Activated T-helper 2 cell treated with anti-CD3 and anti-CD28 coated beads, Interferon-gamma antibody, Interleukin-2, Interleukin-4, amounts not matched to agents 10 μg/mL and 5 μg/mL and 100 μg/mL, durations not matched to agents 14 hours and 24 hours and 36 hours (primary cell): Measurements from ENCODE around the gene CCDC8. TPM values are rescaled to one million over a fixed set of nuclear protein-coding genes. Genes with fewer than 3 reads are reported as not detected.

Source experiments
- DNase-seq: peaks from one replicate; pipeline ENCODE4 v3.0.0; 2021; ENCODE audit warnings: low spot score
- H3K27ac Mint-ChIP-seq: one replicate; pipeline ENCODE4 v1.8.0; 2021; ENCODE audit warnings: mixed read lengths
- H3K27me3 Mint-ChIP-seq: one replicate; pipeline ENCODE4 v1.8.0; 2021; ENCODE audit warnings: low read depth, mixed read lengths
- H3K36me3 Mint-ChIP-seq: one replicate; pipeline ENCODE4 v1.8.0; 2021; ENCODE audit warnings: low read depth, mixed read lengths
- H3K4me1 Mint-ChIP-seq: one replicate; pipeline ENCODE4 v1.8.0; 2021; ENCODE audit warnings: low read depth, mixed read lengths
- H3K4me3 Mint-ChIP-seq: one replicate; pipeline ENCODE4 v1.8.0; 2021; ENCODE audit warnings: low read depth, mild to moderate bottlenecking, moderate library complexity, mixed read lengths
- H3K9me3 Mint-ChIP-seq: one replicate; pipeline ENCODE4 v1.8.0; 2021; ENCODE audit warnings: mixed read lengths
- intact Hi-C: fragments of 100-400 bp; cut with micrococcal nuclease; formaldehyde crosslinking; loops from one replicate; pipeline ENCODE4 v1.15.1; 2023
- total RNA-seq: library from RNA; stranded (reverse); gene quantifications from 2 replicates; pipeline ENCODE4 v1.2.3, GENCODE V29; 2022

Gene CCDC8
- total RNA-seq, 1 donor from 2014 or later: not detected

DNA sequence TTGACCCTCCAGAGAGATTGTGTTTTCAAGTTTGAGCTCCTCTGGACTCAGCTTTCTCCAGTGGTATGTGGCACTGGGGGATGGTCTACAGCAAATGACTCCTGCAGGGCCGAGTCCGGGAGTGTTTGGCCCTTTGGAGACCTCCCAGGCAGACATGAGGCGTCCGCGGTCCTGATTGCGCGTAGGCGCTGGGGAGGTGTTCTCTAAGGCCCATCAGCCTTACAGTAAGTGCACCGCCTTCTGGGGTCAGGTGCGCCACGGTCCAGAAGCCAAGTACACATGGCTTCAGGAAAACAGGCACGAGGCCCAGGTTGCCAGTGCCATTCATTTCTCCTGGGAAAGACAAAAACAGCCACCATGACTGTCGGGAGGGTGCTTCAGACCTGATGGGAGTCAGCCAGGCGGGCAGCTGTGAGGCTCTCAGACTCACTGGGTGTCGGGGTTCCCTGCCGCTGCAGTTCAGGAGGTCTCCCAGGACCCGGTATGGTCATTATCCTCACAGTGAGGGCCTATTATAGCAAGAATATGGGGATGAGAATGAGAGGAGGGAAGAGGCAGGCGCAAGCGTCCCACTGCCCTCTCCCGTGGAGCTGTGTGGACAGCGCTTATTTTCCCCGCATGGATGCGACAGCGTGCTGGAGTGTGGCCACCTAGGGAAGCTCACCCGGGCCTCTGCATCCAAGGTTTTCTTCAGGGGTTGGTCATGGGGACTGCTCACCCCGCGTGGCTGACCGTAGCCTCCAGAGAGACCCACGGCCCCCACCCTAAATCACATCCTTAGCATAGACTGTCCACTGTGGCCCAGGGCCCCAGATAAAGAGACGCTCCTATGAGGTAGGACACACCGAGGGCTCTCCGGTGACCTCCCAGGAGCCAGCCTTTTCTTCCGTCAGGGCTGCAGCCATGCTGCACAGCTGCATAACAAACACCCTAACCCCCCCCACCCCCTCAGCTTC is 21.8 kb downstream of the CCDC8 start:
- intact Hi-C loops: loop anchor here (10.0 kb wide), 1 partner anchor 107 kb away; no protein-coding TSS in a partner anchor
- Mint-ChIP-seq H3K4me3 (no peak overlapping the region), H3K9me3 (peaks cover 5% of the 10 kb centered on the region), H3K4me1 (peaks cover 4% of the 10 kb centered on the region), H3K27ac (no peak overlapping the region), H3K27me3 (no peaks in the 10 kb centered on the region), H3K36me3 (peaks cover 51% of the 10 kb centered on the region)
- no peak for DNase-seq

DNA sequence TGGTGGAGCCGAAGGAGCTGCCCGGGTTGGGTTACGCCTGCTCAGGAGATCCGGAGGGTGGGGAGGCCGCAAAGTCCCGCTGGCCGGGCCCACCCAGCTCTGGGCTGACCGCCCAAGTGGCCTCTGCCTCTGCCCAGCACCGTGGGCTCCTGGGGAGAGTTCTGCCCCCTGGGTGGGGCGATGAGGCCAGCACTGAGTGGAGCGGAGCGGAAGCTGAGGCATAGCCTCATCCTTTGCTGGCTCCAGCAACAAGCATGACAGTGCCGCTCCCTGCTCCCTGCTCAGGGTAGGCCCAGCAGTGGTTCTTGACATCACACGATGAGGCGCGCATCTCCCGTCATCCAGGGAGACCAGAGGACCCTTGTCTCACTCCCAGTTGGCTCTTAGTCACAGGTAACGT is 22.5 kb downstream of the CCDC8 start:
- no peaks in the 10 kb centered on the region for H3K27me3 Mint-ChIP-seq
- peaks cover 4% of the 10 kb centered on the region for H3K4me1 Mint-ChIP-seq
- DNase-seq: no peak
- no peak overlapping the region for H3K27ac Mint-ChIP-seq
- intact Hi-C loops: loop anchor here (10.0 kb wide), 1 partner anchor 106 kb away; no protein-coding TSS in a partner anchor
- peaks cover 5% of the 10 kb centered on the region for H3K9me3 Mint-ChIP-seq
- no peak overlapping the region for H3K4me3 Mint-ChIP-seq
- H3K36me3 Mint-ChIP-seq: peaks cover 55% of the 10 kb centered on the region

DNA sequence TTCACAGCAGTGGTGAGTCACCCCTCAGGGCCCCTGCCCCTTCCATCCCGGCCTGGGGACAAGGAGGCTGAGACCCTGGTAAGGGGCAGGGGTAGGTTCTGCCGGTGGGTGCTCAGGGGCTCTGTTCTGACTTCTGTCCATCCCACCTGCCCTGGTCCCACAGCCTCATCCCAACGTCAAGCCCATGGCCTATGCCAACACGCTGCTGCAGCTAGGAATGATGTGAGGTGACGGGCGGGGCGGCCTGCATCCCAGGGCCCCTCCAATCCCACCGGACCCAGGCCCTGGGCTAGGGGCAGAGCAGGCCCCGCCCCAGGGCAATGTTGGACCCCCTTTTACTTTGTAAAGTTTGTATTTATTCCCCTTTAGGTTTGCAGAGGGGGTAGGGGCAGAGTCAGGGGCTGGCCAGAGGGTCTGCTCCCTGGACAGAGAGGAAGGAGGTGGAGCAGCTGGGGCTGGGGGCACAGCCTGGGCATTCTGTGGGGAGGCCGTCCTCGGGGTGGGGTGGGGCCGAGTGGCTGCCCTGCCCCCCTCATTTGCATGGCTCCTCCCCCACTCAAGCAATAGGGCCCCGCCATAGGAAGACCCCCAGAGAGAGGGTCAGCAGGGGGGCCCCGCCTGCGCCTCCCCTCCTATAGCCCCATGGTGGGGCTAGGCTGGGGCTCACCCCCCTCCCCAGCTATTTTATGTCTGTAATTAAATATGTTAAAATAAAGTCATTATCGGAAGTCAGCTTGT is 23.1 kb downstream of the CCDC8 start:
- DNase-seq: no peak
- no peaks in the 10 kb centered on the region for H3K27me3 Mint-ChIP-seq
- H3K36me3 Mint-ChIP-seq: peaks cover 58% of the 10 kb centered on the region
- peaks cover 5% of the 10 kb centered on the region for H3K9me3 Mint-ChIP-seq
- intact Hi-C loops: loop anchor here (10.0 kb wide), 1 partner anchor 105 kb away; no protein-coding TSS in a partner anchor
- H3K4me1 Mint-ChIP-seq: peaks cover 4% of the 10 kb centered on the region
- H3K27ac Mint-ChIP-seq: no peak overlapping the region
- no peak overlapping the region for H3K4me3 Mint-ChIP-seq

GRCh38 chr19:46388311-46389095 is 24.9 kb downstream of the CCDC8 start:
- Mint-ChIP-seq H3K4me1 (no peaks in the 10 kb centered on the region), H3K9me3 (peaks cover 5% of the 10 kb centered on the region), H3K36me3 (peaks cover 73% of the 10 kb centered on the region), H3K27me3 (no peaks in the 10 kb centered on the region), H3K4me3 (no peak overlapping the region), H3K27ac (no peak overlapping the region)
- intact Hi-C loops: no loop called here
- no peak for DNase-seq

- Mint-ChIP-seq H3K36me3 (peaks cover 76% of the 10 kb centered on the region), H3K4me3 (no peak overlapping the region), H3K27ac (no peak overlapping the region), H3K27me3 (no peaks in the 10 kb centered on the region), H3K9me3 (peaks cover 5% of the 10 kb centered on the region), H3K4me1 (no peaks in the 10 kb centered on the region)
- intact Hi-C loops: no loop called here
- no peak for DNase-seq
Measured at GRCh38 chr19:46387713-46388130, 25.6 kb downstream of the CCDC8 start.

GRCh38 chr19:46386996-46387712 is 26.2 kb downstream of the CCDC8 start:
- DNase-seq: no peak
- Mint-ChIP-seq H3K27ac (no peak overlapping the region), H3K9me3 (peaks cover 5% of the 10 kb centered on the region), H3K27me3 (no peaks in the 10 kb centered on the region), H3K4me1 (no peaks in the 10 kb centered on the region), H3K36me3 (peaks cover 76% of the 10 kb centered on the region), H3K4me3 (no peak overlapping the region)
- intact Hi-C loops: no loop called here

GRCh38 chr19:46386151-46386550 is 27.2 kb downstream of the CCDC8 start:
- H3K27ac Mint-ChIP-seq: no peak overlapping the region
- H3K4me1 Mint-ChIP-seq: no peaks in the 10 kb centered on the region
- H3K4me3 Mint-ChIP-seq: no peak overlapping the region
- no peaks in the 10 kb centered on the region for H3K27me3 Mint-ChIP-seq
- intact Hi-C loops: no loop called here
- H3K9me3 Mint-ChIP-seq: peaks cover 5% of the 10 kb centered on the region
- DNase-seq: no peak
- H3K36me3 Mint-ChIP-seq: peaks cover 78% of the 10 kb centered on the region

DNA sequence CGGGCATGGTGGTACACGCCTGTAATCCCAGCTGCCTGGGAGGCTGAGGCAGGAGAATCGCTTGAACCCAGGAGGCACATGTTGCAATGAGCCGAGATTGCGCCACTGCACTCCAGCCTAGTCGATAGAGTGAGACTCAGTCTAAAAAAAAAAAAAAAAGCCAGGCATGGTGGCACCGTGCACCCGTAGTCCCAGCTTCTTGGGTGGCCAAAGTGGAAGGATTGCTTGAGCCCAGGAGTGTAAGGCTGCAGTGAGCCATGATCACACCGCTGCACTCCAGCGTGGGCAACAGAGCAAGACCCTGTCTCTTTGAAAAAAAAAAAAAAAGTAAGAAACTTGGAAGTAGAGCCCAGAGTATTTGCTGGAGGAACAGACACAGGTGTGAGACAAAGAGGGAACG is 27.7 kb downstream of the CCDC8 start:
- H3K9me3 Mint-ChIP-seq: peaks cover 5% of the 10 kb centered on the region
- H3K4me1 Mint-ChIP-seq: no peaks in the 10 kb centered on the region
- peaks cover 81% of the 10 kb centered on the region for H3K36me3 Mint-ChIP-seq
- H3K4me3 Mint-ChIP-seq: no peak overlapping the region
- intact Hi-C loops: no loop called here
- no peaks in the 10 kb centered on the region for H3K27me3 Mint-ChIP-seq
- no peak for DNase-seq
- H3K27ac Mint-ChIP-seq: no peak overlapping the region

DNA sequence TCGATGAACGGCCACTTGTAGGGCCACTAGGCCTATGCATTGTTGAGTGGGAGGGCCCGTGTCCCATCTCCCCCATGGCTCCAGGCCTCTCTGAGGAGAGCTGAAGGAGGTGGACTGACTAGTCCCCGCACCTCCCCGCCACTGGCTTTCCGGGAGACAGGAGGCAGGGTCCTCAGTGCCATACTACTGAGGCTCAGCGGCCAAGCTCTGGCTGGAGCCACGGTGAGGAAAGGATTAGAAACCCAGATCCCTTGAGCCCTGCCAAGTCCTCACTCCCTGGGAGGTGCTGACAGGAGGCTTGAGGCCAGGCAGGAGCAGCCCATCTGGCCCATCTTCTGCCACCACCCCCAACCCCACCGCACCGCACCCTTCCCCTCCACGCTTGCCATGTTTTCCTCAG is 29.0 kb downstream of the CCDC8 start:
- DNase-seq: no peak
- intact Hi-C loops: no loop called here
- Mint-ChIP-seq H3K27me3 (no peaks in the 10 kb centered on the region), H3K4me3 (no peak overlapping the region), H3K36me3 (peaks cover 85% of the 10 kb centered on the region), H3K9me3 (peaks cover 3% of the 10 kb centered on the region), H3K27ac (no peak overlapping the region), H3K4me1 (no peaks in the 10 kb centered on the region)

- no peaks in the 10 kb centered on the region for H3K4me1 Mint-ChIP-seq
- H3K27ac Mint-ChIP-seq: no peak overlapping the region
- peaks cover 84% of the 10 kb centered on the region for H3K36me3 Mint-ChIP-seq
- H3K27me3 Mint-ChIP-seq: no peaks in the 10 kb centered on the region
- no peak for DNase-seq
- H3K9me3 Mint-ChIP-seq: no peaks in the 10 kb centered on the region
- intact Hi-C loops: no loop called here
- no peak overlapping the region for H3K4me3 Mint-ChIP-seq
Measured at GRCh38 chr19:46383846-46384245, 29.5 kb downstream of the CCDC8 start.

DNA sequence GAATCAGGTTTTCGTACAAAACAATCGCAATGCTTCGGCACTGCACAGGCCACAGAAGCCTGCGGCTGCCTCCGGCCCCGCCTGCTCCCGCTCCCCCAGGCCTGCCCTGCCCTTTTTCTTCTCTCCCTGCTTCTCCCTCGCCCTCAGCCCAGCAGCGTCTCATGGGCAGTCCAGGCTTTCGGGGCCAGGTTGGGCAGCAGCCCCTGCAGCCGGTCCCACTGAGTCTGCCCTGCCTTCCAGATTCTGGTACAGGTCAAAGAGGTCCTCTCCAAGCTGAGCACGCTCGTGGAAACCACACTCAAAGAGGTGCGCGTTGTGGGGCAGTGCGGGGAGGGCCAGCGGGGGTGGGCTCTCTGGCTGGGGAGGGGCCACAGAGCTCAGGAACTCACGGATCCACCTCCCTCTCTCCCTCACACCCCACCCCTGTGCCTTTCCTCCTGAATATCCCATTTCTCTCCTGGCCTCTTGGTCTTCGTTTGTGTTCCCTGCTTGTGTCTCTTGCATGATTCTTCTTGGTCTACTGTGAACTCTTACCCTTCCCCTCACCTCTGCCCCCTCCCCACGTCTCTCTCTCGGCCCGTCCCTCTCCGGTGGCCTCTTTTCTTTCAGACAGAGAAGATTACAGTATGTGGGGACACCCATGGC is 30.1 kb downstream of the CCDC8 start:
- no peak overlapping the region for H3K27ac Mint-ChIP-seq
- H3K9me3 Mint-ChIP-seq: no peaks in the 10 kb centered on the region
- DNase-seq: no peak
- no peak overlapping the region for H3K4me3 Mint-ChIP-seq
- no peaks in the 10 kb centered on the region for H3K4me1 Mint-ChIP-seq
- intact Hi-C loops: no loop called here
- no peaks in the 10 kb centered on the region for H3K27me3 Mint-ChIP-seq
- H3K36me3 Mint-ChIP-seq: peaks cover 83% of the 10 kb centered on the region
